Panc1 (cell line): ENCODE data around the gene HOXA11. TPM values are rescaled to one million over a fixed set of nuclear protein-coding genes. Genes with fewer than 3 reads are reported as not detected.

Source experiments
- ATAC-seq: fragments of 200-7000 bp; cut with Tn5 transposase; 2 replicates; pipeline ENCODE4 v1.9.1; 2020; ENCODE audit warnings: mild to moderate bottlenecking, moderate library complexity
- BruUV-seq: library from RNA; stranded (reverse); fragments of 400-500 nt; replicated peaks from 2 replicates; lab custom pipeline; 2021; lab: Mats Ljungman, UMichigan
- CTCF ChIA-PET: fragments of 300-600 bp; sonication (Branson Sonifier 250); formaldehyde crosslinking; loops from one replicate; lab custom pipeline; 2022; ENCODE audit warnings: antibody characterized with exemption; lab: Charles Lee
- POLR2A ChIA-PET: fragments of 300-600 bp; sonication (Branson Sonifier 250); formaldehyde crosslinking; loops from one replicate; lab custom pipeline; 2022; ENCODE audit warnings: antibody characterized with exemption; lab: Charles Lee
- DNase-seq: peaks from one replicate; pipeline ENCODE4 v3.0.0-alpha.2; 2010; ENCODE audit warnings: low read depth, low spot score
- H3K27ac ChIP-seq: 2 replicates; pipeline ENCODE4 v1.5.1; 2011; ENCODE audit warnings: mild to moderate bottlenecking, low read length, inconsistent platforms
- H3K27me3 ChIP-seq: fragments of 200-500 bp; sonication (Bioruptor generic); 2 replicates; pipeline ENCODE4 v1.6.0; 2014; ENCODE audit warnings: low read length, inconsistent platforms; ENCODE audit not compliant: control insufficient read depth, insufficient read depth
- H3K36me3 ChIP-seq: fragments of 200-500 bp; sonication (Bioruptor generic); 2 replicates; pipeline ENCODE4 v1.5.1; 2014; ENCODE audit warnings: inconsistent platforms, mild to moderate bottlenecking, low read length, moderate library complexity; ENCODE audit not compliant: control insufficient read depth, insufficient read depth
- H3K4me1 ChIP-seq: 2 replicates; pipeline ENCODE4 v1.5.1; 2011; ENCODE audit warnings: inconsistent platforms, mild to moderate bottlenecking, low read length, moderate library complexity; ENCODE audit not compliant: control insufficient read depth, insufficient read depth
- H3K4me3 ChIP-seq, 2 experiments: 2 replicates each; pipeline ENCODE4 v1.5.1; 2011 to 2012; ENCODE audit warnings: low read depth in 2 of 2, low read length in 2 of 2, mild to moderate bottlenecking in 2 of 2, inconsistent platforms in 1 of 2, moderate library complexity in 1 of 2
- H3K9me3 ChIP-seq: fragments of 200-500 bp; sonication (Bioruptor generic); 2 replicates; pipeline ENCODE4 v1.5.1; 2014; ENCODE audit warnings: low read depth, mild to moderate bottlenecking, inconsistent platforms, low read length, moderate library complexity; ENCODE audit not compliant: control insufficient read depth, insufficient read depth
- CTCF ChIP-seq: fragments of 450-650 bp; IDR thresholded peaks from 2 replicates; pipeline ENCODE4 v1.5.1; 2017; ENCODE audit warnings: mild to moderate bottlenecking
- POLR2AphosphoS5 ChIP-seq: IDR thresholded peaks from 2 replicates; pipeline ENCODE4 v1.6.1; 2012; ENCODE audit warnings: mild to moderate bottlenecking, low read depth, low read length, moderate library complexity
- REST ChIP-seq, 2 experiments: IDR thresholded peaks; 2 replicates each; pipeline ENCODE4 v1.6.1; 2011 to 2012; ENCODE audit warnings: low read depth in 2 of 2, control low read depth in 1 of 2, low read length in 1 of 2, mild to moderate bottlenecking in 1 of 2, moderate library complexity in 1 of 2; ENCODE audit not compliant: insufficient read depth in 1 of 2
- SIN3A ChIP-seq: IDR thresholded peaks from 2 replicates; pipeline ENCODE4 v1.6.1; 2012; ENCODE audit warnings: low read depth, mild to moderate bottlenecking, low read length, moderate library complexity, borderline replicate concordance; ENCODE audit not compliant: insufficient read depth
- TCF7L2 ChIP-seq: IDR thresholded peaks from 2 replicates; pipeline ENCODE4 v1.6.1; 2011; ENCODE audit warnings: mild to moderate bottlenecking, low read depth, low read length, inconsistent platforms
- in situ Hi-C: cut with HindIII; loops from 2 replicates; pipeline ENCODE4 v1.10.0; 2016; ENCODE audit warnings: low sequenced_read_pairs, low pct_unique_long_range_greater_than_20kb
- intact Hi-C: fragments of 100-400 bp; cut with micrococcal nuclease; formaldehyde crosslinking; loops from one replicate; pipeline ENCODE4 v1.10.0; 2022; ENCODE audit not compliant: unreplicated experiment
- total RNA-seq: library from RNA; stranded (reverse); gene quantifications from one replicate; pipeline ENCODE4 v1.2.1, GENCODE V29; 2021; ENCODE audit not compliant: unreplicated experiment

HOXA11 gene
- total RNA-seq, 1 experiment from 2014 or later = 0.57 TPM

- in situ Hi-C loops = no loop called here
Observed at GRCh38 chr7:27213433-27214238, 28.6 kb upstream of the HOXA11 start.

More at GRCh38 chr7:27213433-27214238, 28.6 kb upstream of the HOXA11 start:
- ChIA-PET POLR2A (no interaction called here), CTCF (no interaction called here)
- Histone ChIP-seq H3K27me3 (no peaks in the 10 kb centered on the region), H3K9me3 (no peaks in the 10 kb centered on the region), H3K27ac (no peak overlapping the region), H3K36me3 (no peaks in the 10 kb centered on the region), H3K4me1 (peaks cover 6% of the 10 kb centered on the region), H3K4me3 (no peak overlapping the region)
- ATAC-seq = no peak
- DNase-seq = no peak
- TF ChIP-seq POLR2AphosphoS5 (no peak), TCF7L2 (no peak), REST (IDR thresholded peaks at IDR 0.05; ENCODE audit: insufficient read depth in 1 of 2, low read depth in 2 of 2, low read length in 1 of 2) (no peak), SIN3A (no peak), CTCF (no peak)
- intact Hi-C loops = no loop called here
- no TSS peak for BruUV-seq
